Brain pericyte (primary cell): ENCODE results near the gene CCDC63.
"Not testable (repeated sequence)": the region's sequence is repeated elsewhere in the genome, so short reads cannot be mapped to it uniquely, and the experiment has no call there.

Source experiments
- DNase-seq: peaks from one replicate; pipeline ENCODE4 v3.0.0-alpha.2; 2012; ENCODE audit warnings: low read depth, low spot score

CCDC63 gene

GRCh38 chr12:110923192-110923591 lies 76.4 kb downstream of the CCDC63 start:
- no peak for DNase-seq

GRCh38 chr12:110923692-110924334 lies 77.0 kb downstream of the CCDC63 start:
- no peak for DNase-seq

- DNase-seq: no peak
Measured at GRCh38 chr12:110927546-110927945, 80.8 kb downstream of the CCDC63 start.

- no peak for DNase-seq
Measured at GRCh38 chr12:110928700-110929099, 81.9 kb downstream of the CCDC63 start.

GRCh38 chr12:110929818-110930217 lies 83.0 kb downstream of the CCDC63 start:
- no peak for DNase-seq

- DNase-seq: no peak
Measured at GRCh38 chr12:110930348-110931314, 83.8 kb downstream of the CCDC63 start.

GRCh38 chr12:110931315-110931728 lies 84.5 kb downstream of the CCDC63 start:
- DNase-seq: no peak

GRCh38 chr12:110932046-110932445 lies 85.3 kb downstream of the CCDC63 start:
- DNase-seq: no peak

GRCh38 chr12:110933326-110933974 lies 86.7 kb downstream of the CCDC63 start:
- no peak for DNase-seq

GRCh38 chr12:110934093-110934852 lies 87.5 kb downstream of the CCDC63 start:
- DNase-seq: no peak

GRCh38 chr12:110935588-110935987 lies 88.8 kb downstream of the CCDC63 start:
- DNase-seq: no peak

GRCh38 chr12:110936367-110937103 lies 89.7 kb downstream of the CCDC63 start:
- no peak for DNase-seq

- DNase-seq: no peak
Measured at GRCh38 chr12:110937104-110937641, 90.4 kb downstream of the CCDC63 start.

GRCh38 chr12:110940296-110940695 lies 93.5 kb downstream of the CCDC63 start:
- DNase-seq: no peak

GRCh38 chr12:110940933-110941332 lies 94.1 kb downstream of the CCDC63 start:
- DNase-seq: no peak

- no peak for DNase-seq
Measured at GRCh38 chr12:110941391-110941790, 94.6 kb downstream of the CCDC63 start.

- DNase-seq: no peak
Measured at GRCh38 chr12:110943373-110943772, 96.6 kb downstream of the CCDC63 start.

GRCh38 chr12:110948041-110948440 lies 101.3 kb downstream of the CCDC63 start:
- no peak for DNase-seq

- not testable (repeated sequence) for DNase-seq
Measured at GRCh38 chr12:110950466-110950865, 103.7 kb downstream of the CCDC63 start.

GRCh38 chr12:110950867-110951266 lies 104.1 kb downstream of the CCDC63 start:
- DNase-seq: not testable (repeated sequence)
